GM18868 (cell line): ENCODE results near the gene UCK2.

Experiments
- ATAC-seq: cut with Tn5 transposase; IDR thresholded peaks from one replicate; pipeline ENCODE4 v1.9.1; 2021; ENCODE audit warnings: mild to moderate bottlenecking, moderate library complexity; ENCODE audit not compliant: unreplicated experiment

UCK2 gene

GRCh38 chr1:165897326-165898303 is 70.2 kb downstream of the UCK2 start:
- ATAC-seq: peak; percentile 79

- no peak for ATAC-seq
These were observed 71.4 kb downstream of the UCK2 start for GRCh38 chr1:165898837-165899236.

- ATAC-seq: no peak
These were observed 72.1 kb downstream of the UCK2 start for GRCh38 chr1:165899461-165899941.

GRCh38 chr1:165900576-165901380 is 73.4 kb downstream of the UCK2 start:
- ATAC-seq: no peak

GRCh38 chr1:165902565-165902964 is 75.2 kb downstream of the UCK2 start:
- no peak for ATAC-seq

- no peak for ATAC-seq
These were observed 76.3 kb downstream of the UCK2 start for GRCh38 chr1:165903672-165904071.

GRCh38 chr1:165904948-165905347 is 77.5 kb downstream of the UCK2 start:
- ATAC-seq: no peak

- ATAC-seq: no peak
These were observed 78.4 kb downstream of the UCK2 start for GRCh38 chr1:165905853-165906252.

- ATAC-seq: no peak
These were observed 79.9 kb downstream of the UCK2 start for GRCh38 chr1:165907256-165907857.

GRCh38 chr1:165910764-165911421 is 83.5 kb downstream of the UCK2 start:
- no peak for ATAC-seq

GRCh38 chr1:165911609-165912281 is 84.3 kb downstream of the UCK2 start:
- ATAC-seq: no peak

- no peak for ATAC-seq
These were observed 85.2 kb downstream of the UCK2 start for GRCh38 chr1:165912638-165913037.

- peak; percentile 92 for ATAC-seq
These were observed 86.9 kb downstream of the UCK2 start for GRCh38 chr1:165914136-165914798.

- ATAC-seq: no peak
These were observed 88.1 kb downstream of the UCK2 start for GRCh38 chr1:165915480-165915879.

GRCh38 chr1:165915932-165916348 is 88.5 kb downstream of the UCK2 start:
- ATAC-seq: no peak

- no peak for ATAC-seq
These were observed 89.8 kb downstream of the UCK2 start for GRCh38 chr1:165917166-165917565.

GRCh38 chr1:165924117-165924516 is 96.7 kb downstream of the UCK2 start:
- ATAC-seq: no peak

- no peak for ATAC-seq
These were observed 98.2 kb downstream of the UCK2 start for GRCh38 chr1:165925498-165926079.

- no peak for ATAC-seq
These were observed 99.8 kb downstream of the UCK2 start for GRCh38 chr1:165927169-165927568.
